GM21528 (cell line): Measurements from ENCODE around the gene SDHAF3.
"Not testable (repeated sequence)": the region's sequence is repeated elsewhere in the genome, so short reads cannot be mapped to it uniquely, and the experiment has no call there.

ENCODE experiments used
- ATAC-seq: cut with Tn5 transposase; IDR thresholded peaks from one replicate; pipeline ENCODE4 v1.9.1; 2021; ENCODE audit warnings: mild to moderate bottlenecking, moderate library complexity; ENCODE audit not compliant: unreplicated experiment, low FRiP score

The SDHAF3 gene

DNA sequence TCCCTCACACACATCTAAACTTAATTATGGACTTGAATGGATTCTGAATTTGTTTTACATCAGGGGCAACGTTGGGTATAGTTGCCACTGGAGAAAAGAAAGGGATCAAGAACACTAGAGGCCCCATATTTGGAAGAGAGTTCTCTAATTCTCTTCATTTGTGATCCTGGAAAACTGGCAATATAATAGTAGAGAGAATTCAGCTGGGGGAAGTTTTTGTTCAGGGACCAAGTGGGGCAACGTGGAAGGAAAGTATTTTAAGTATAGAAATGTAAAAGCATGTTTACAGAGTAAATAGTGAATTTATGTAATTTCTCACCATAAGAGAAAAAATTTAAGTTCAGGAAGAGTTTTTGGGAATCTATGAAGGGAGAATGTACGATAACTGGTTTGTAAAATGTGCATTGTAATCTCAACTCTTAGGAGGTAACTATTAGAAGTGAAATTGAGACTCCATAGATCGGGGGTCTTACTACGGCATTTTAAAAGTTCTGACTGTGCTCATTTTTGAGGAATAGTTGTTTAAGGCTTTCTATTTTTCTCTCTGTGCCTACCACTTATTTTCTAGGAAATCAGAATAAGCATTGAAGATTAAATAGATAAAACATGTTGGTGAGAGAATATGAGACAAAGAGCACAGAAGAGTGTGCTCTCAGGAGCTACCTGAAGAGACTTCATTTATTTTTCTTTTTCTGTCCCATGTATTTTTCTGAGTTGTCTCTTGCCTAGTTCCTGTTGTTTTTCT, 3.4 kb downstream of the SDHAF3 start:
- ATAC-seq = no peak

DNA sequence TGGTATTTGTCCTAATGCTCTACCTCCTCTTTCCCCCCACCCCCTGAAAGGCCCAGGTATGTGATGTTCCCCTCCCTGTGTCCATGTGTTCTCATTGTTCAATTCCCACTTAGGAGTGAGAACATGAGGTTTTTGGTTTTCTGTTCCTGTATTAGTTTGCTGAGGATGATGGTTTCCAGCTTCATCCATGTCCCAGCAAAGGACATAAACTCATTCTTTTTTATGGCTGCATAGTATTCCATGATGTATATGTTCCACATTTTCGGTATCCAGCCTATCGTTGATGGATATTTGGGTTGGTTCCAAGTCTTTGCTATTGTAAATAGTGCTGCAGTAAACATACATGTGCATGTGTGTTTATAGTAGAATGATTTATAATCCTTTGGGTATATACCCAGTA, 5.6 kb downstream of the SDHAF3 start:
- not testable (repeated sequence) for ATAC-seq

DNA sequence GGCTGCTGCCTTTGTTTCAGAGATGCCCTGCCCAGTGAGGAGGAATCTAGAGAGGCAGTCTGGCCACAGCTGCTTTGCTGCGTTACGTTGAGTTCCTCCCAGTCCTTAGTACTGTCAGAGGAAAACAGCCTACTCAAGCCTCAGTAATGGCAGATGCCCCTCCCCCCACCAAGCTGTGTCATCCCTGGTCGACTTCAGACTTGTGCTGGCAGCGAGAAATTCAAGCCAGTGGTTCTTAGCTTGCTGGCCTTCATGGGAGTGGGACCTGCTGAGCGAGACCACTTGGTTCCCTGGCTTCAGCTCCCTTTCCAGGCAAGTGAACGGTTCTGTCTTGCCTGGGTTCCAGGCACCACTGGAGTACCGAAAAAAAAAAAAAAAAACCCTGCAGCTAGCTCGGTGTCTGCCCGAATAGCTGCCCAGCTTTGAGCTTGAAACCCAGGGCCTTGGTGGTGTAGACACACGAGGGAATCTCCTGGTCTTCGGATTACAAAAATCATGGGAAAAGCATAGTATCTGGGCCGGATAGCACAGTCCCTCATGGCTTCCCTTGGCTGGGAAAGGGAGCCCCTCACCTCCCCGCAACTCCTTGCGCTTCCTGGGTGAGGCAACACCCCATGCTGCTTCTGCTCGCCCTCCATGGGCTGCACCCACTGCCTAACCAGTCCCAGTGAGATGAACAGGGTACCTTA, 9.1 kb downstream of the SDHAF3 start:
- ATAC-seq = no peak

DNA sequence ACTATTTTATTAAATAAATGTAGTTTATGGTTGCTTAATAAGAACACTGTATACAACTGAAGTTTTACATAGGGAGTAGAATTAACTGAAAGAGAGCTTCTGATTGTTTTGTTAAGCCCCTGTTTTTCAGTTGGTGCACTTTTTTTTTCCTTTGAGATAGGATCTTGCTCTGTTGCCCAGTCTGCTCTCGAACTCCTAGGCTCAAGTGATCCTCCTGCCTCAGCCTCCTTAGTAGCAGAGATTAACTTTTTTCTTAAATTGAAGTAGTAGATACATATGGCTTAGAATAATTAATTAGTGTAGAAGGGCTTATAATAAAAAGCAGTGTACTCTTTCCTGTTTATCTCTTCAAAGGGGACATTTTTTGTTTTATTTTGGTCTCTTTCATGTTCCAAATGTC, 11.2 kb downstream of the SDHAF3 start:
- ATAC-seq = no peak

DNA sequence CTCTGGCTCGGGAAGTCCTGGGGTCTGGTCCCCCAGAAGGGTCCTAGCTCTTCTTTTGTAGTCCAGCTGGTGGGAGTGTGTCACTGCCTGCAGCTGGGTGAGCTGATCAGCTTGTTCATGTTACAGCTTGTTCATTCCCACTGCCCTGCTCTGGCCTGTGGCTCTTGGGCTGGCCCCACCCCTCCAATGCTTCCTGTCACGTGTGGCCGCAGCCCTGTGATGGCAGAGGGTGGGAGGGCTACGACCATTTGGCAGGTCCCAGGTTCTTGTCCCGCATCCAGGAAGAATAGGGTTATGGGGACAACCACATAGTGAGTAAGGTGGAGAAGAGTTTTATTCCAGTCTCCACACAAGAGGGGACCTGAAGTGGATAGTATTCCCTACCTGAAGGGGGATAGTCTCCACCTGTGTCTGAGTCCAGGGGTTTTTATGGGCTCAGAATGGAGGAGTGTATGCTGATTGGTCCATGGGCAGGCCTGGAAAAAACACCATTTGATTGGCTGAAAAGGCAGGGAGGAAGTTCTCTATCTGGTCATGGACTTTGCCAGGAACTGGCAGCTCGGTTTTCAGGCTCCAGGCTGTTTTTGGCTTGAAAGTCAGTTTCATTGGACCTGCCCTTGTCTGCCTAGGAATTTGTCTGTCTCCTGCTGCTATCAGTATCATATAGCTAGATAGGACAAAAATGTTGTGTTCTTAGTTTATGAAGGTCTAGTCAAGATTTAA, 13.1 kb downstream of the SDHAF3 start:
- ATAC-seq = no peak

DNA sequence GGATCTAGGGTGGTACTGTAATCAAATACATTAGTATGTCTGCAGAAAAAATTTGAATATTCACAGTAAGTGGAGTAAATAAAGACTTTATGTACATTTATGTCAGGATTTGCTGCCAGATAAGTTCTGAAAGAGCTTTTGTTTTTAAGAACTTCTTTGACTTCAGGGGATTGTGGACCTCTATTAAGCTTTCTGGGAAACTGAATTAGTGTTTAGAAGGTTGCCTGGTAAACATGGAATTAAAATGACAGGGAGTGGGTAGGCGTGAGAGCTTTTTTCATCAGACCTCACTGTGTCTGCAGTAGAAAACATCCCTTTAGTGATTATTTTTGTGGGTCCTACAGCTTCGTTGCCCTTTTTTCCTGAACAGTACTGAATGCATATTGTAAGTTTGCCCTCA, 15.7 kb downstream of the SDHAF3 start:
- no peak for ATAC-seq

DNA sequence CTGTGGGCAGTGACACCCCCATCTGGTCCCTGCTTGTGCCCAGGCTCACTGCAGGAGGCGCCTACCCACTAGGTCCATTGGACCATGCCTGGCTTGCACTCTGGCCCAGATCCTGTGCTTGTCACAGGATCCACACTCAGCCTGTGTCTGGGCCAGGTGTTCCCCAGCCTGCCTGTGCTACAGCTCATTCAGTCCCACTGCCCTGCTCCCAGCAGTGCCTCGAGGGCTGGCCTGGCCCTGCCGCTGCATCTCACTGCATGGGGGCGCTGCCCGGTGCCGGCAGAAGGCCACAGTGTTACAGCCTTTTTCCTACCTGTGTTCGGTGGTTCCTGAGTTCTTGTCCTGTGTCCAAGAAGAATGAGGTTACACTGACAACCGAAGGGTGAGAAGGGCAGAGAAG, 21.3 kb downstream of the SDHAF3 start:
- no peak for ATAC-seq

DNA sequence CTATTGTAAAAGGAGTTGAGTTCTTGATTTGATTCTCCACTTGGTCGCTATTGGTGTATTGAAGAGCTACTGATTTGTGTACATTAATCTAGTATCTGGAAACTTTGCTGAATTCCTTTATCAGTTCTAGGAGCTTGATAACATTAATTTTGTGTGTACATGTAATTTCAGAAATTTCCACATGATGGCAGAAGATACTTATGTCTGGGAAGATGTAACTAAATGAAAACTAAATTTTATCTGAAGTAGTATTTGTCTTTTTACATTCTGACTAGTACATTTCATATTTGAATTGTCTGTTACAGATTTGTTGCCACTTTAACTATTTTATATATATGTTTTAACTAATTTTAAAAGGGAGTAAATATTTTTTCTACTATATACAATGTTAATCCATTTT, 27.6 kb downstream of the SDHAF3 start:
- no peak for ATAC-seq

DNA sequence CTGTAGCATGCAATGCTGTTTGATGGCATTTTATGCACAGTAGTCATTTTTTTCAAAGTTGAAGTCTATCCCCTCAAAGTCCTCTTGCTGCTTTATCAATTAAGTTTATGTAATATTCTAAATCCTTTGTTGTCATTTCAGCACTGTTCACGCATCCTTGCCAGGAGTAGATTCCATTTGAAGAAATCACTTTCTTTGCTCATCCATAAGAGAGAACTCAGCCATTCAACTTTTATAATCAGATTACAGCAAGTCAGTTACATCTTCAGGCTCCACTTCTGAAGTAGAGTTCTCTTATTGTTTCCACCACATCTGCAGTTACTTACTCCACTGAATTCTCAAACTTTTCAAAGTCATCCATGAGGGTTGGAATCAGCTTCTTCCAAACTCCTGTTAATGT, 32.3 kb downstream of the SDHAF3 start:
- no peak for ATAC-seq

DNA sequence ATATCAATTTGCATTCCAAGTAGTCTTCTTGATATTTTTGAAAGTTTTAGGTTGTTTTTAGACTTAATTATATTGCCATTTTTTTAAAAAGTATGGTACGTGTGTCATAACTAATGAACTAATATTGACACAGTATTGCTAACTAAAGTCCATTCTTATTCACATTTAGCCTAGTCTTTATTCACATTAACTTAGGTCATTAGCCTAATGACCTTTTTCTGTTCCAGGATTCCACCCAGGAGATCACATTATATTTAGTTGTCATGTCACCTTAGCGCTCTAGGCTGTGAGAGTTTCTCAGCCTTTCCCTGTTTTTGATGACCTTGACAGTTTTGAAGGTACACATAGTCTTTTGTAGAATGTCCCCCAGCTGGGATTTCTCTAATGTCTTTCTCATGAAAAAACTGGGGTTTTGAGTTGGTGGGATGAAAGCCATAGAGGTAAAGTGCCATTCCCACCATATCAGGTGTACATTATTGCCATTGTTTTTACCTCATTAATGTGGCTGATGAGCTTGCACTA, 38.5 kb downstream of the SDHAF3 start:
- no peak for ATAC-seq

DNA sequence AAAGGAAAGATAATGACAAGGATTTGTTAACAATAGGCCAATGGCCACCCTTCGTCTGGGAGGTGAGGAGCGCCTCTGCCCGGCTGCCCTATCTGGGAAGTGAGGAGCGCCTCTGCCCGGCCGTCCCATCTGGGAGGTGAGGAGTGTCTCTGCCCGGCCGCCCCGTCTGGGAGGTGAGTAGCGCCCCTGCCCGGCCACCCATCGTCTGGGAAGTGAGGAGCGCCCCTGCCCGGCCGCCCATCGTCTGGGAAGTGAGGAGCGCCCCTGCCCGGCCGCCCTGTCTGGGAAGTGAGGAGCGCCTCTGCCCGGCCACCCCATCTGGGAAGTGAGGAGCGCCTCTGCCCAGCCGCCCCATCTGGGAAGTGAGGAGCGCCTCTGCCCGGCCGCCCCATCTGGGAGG, 42.5 kb downstream of the SDHAF3 start:
- ATAC-seq = not testable (repeated sequence)

DNA sequence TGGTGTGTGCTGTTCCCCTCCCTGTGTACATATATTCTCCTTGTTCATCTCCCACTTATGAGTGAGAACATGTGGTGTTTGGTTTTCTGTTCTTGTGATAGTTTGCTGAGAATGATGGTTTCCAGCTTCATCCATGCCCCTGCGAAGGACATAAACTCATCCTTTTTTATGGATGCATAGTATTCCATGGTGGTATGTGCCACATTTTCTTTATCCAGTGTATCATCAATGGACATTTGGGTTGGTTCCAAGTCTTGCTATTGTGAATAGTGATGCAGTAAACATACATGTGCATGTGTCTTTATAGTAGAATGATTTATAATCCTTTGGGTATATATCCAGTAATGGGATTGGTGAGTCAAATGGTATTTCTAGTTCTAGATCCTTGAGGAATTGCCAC, 44.1 kb downstream of the SDHAF3 start:
- ATAC-seq = not testable (repeated sequence)

DNA sequence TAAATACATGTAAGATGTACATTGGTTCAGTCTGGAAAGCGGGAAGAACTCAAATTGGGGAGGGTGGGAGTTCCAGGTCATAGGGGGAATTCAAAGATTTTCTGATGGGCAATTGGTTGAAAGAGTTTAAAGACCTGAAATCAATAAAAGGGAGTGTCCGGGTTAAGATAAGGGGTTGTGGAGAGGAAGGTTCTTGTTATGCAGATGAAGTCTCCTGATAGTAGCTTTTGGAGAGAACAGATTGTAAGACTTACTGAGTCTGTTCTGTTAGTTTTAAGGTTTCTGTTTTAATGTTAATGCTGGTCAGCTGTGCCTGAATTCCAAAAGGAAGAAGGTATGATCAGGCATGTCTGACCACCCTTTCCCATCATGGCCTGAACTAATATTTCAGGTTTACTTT, 48.8 kb downstream of the SDHAF3 start:
- no peak for ATAC-seq

DNA sequence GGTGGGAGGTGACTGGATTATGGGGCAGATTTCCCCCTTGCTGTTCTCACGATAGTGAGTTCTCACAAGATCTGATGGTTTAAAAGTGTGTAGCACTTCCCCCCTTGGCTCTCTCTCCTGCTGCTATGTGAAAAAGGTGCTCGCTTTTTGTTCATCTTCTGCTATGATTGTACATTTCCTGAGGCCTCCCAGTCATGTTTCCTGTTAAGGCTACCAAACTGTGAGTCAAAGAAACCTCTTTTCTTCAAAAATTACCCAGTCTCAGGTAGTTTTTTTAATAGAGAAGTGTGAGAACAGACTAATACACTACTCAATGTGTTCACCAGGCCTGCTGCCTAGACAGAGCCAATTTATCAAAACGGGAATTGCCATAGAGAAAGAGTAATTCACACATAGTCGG, 49.7 kb downstream of the SDHAF3 start:
- ATAC-seq = no peak

DNA sequence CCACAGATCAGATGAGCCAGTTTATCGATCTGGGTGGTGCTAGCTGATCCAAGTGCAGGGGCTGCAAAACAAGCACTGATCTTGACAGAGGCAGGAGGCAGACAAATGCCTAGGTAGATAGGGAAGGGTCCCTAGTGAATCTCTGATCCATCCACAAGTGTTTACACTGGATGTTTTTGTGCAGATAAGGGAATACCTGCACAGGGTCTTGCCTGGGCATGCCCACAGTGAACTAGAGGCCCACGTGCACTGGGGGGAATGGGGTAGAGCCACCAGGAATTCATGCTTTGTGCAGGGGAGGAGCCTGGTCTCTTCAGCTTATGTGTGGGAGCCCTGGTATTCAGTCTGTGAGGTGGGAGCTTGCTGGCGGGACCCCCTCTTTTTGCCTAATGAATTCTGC, 50.3 kb downstream of the SDHAF3 start:
- ATAC-seq = no peak

DNA sequence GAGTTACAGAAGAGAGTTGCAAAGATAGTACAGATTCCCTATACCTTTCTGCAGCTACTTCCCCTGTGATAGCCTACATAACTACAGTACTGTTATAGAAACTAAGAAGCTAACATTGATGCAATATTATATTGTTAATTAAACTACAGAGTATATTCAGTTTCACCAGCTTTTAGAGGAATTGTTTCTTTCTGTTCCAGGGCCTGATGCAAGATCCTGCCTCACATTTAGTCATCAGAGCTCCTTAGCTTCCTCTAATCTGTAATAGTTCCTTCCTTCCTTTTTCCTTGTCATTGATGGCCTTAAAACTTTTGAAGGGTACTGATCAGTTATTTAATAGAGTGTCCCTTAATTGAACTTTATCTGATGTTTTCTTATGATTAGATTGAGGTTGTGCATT, 56.8 kb downstream of the SDHAF3 start:
- no peak for ATAC-seq

DNA sequence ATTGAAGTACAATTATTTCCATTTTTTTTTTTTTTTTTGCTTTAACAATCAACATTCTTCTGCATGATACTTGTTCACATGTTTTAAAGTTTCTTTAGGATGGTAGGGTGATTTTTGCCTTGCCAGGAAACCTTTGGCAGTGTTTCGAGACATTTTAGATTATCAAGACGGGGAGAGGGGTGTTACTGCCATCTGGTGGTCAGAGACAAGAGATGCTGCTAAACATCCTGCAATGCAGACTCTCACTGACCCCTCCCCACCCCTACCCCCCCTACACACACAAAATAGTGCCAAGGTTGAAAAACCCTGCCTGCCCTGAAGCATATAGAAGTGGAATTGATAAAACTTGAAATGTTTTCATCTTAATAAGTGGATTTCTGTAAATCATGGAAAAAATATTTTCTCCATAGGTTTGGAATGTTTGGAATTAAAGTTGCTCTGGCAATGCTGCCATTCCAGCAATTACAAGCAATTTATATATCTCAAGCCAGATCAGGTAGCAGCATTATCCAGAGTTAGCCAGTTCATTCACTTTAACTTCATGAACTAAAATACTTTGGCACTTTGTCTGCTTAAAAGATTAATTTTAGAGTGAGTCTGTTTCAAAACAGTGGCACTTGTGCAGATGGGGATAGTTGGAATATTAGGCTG, 62.1 kb downstream of the SDHAF3 start:
- no peak for ATAC-seq

DNA sequence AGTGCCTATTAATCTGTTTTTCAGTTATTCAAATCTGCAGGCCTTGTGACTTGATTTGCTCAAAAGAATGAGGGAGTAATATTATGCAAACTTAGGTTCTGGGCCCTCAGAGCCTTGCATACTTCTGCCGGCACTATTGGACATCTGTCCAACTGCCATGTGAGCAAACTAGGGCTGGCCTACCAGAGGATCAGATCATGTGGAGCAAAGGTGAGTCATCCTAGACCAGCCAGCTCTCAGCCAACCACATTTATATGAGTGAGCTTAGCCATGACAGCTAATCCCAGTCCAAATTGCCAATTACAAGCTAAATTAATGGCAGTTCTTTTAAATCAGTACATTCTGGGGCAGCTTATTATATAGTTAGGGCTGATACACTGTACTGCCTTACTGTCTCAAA, 69.6 kb downstream of the SDHAF3 start:
- no peak for ATAC-seq

DNA sequence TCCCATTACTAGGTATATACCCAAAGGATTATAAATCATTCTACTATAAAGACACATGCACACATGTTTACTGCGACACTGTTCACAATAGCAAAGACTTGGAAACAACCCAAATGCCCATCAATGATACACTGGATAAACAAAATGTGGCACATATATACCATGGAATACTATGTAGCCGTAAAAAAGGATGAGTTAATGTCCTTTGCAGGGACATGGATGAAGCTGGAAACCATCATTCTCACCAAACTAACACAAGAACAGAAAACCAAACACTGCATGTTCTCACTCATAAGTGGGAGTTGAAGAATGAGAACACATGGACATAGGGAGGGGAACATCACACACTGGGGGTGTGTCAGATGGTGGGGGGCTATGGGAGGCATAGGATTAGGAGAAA, 78.7 kb downstream of the SDHAF3 start:
- not testable (repeated sequence) for ATAC-seq

DNA sequence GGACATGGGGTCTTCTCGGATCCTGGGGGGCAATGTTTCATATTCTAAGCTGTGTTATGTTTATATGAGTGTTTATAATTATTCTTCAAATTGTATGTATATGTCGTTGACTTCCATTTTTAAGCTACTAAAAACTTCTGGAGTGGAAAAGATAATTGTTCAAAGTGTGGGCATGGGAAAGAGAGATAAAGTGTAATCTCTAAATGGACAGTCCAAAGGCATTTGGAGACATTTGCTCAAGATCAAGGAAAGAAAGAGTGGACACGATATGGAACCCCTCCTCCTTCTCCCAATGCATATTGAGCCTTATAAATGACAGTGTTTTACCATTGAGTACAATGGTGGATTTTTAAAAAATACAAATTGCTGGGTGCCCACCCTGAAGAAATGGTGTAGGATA, 81.1 kb downstream of the SDHAF3 start:
- no peak for ATAC-seq

DNA sequence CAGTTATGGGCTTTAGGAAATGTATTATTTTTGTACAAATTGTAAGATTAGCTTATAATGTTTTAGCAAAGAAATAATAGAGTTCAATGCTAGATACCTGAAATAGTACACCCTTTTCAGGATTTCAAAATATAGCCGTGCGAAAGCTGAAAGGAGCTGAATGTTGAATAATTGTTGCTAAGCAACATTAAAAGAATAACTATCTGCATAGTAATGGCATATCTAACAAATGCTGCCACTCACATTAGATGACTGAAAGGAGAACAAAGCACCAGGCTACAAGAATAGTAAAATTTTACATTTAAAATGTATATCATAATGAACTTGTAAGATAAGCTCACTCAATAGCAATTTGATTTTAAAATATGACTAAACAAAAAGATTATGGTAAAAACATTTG, 82.5 kb downstream of the SDHAF3 start:
- ATAC-seq = no peak
